ENCODE data around the gene TRAF4. TPM values are rescaled to one million over a fixed set of nuclear protein-coding genes. Genes with fewer than 3 reads are reported as not detected.

Gene TRAF4
- total RNA-seq, 6 donors from 2014 or later, result 34.8 to 84.9 (median 64.1) TPM

DNA sequence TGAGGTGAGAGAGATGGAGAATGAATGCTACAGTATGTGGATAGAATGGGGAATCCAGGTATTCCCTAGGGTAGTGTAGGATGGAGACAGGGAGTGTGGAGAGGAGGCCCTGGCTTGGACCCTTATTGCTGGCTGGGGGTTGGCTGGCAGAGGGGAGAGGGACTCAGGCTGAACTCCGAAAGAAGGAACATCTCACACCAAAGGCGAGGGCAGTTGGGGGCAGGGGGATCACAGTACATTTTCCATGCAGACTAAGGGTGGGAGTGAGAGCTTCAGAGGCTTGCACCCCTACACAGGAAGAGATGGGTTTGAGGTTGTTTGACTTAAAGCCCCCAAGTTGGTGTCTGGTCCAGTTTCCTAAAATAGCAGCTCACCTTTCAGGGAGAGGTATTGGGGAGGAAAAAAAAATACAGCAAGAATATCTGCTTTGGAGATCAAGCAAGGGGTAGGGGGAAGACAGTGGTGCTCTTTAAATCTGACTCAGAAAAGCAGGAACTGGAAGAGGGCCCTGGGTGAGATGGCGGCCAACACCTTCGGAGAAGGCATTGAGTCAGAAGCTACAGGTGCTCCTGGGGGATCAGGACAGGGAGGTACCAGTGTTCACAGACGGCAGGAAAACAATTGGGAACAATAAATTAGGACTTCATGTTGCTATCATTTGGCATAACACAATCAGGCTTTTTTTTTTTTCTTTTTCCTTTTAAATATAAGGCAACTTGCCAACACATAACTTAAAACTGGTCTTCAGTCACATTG lies 12.4 kb downstream of the TRAF4 start:
- TF ChIP-seq POLR2A (IDR thresholded peaks at IDR 0.05) (no peak), EP300 (IDR thresholded peaks at IDR 0.05) (no peak), POLR2AphosphoS5 (IDR thresholded peaks at IDR 0.05) (no peak)
- TF ChIP-seq, protein P1, sequence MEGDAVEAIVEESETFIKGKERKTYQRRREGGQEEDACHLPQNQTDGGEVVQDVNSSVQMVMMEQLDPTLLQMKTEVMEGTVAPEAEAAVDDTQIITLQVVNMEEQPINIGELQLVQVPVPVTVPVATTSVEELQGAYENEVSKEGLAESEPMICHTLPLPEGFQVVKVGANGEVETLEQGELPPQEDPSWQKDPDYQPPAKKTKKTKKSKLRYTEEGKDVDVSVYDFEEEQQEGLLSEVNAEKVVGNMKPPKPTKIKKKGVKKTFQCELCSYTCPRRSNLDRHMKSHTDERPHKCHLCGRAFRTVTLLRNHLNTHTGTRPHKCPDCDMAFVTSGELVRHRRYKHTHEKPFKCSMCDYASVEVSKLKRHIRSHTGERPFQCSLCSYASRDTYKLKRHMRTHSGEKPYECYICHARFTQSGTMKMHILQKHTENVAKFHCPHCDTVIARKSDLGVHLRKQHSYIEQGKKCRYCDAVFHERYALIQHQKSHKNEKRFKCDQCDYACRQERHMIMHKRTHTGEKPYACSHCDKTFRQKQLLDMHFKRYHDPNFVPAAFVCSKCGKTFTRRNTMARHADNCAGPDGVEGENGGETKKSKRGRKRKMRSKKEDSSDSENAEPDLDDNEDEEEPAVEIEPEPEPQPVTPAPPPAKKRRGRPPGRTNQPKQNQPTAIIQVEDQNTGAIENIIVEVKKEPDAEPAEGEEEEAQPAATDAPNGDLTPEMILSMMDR (IDR thresholded peaks at IDR 0.05), result no peak
- Histone ChIP-seq H3K4me3 (no peak overlapping the region), H3K9me3 (no peaks in the 10 kb centered on the region), H3K36me3 (peaks cover 13 to 31% (median 18%) of the 10 kb centered on the region in 4 donors), H3K4me1 (peaks cover 5 to 21% (median 14%) of the 10 kb centered on the region in 4 donors), H3K27me3 (no peaks in the 10 kb centered on the region), H3K27ac (no peak overlapping the region)
- DNase-seq, result no peak
- ATAC-seq (ENCODE audit: low FRiP score in 2 of 2), result no peak
- WGBS, 2 donors, result 81 to 83% methylated on average over 5 of the region's 5 CpGs

DNA sequence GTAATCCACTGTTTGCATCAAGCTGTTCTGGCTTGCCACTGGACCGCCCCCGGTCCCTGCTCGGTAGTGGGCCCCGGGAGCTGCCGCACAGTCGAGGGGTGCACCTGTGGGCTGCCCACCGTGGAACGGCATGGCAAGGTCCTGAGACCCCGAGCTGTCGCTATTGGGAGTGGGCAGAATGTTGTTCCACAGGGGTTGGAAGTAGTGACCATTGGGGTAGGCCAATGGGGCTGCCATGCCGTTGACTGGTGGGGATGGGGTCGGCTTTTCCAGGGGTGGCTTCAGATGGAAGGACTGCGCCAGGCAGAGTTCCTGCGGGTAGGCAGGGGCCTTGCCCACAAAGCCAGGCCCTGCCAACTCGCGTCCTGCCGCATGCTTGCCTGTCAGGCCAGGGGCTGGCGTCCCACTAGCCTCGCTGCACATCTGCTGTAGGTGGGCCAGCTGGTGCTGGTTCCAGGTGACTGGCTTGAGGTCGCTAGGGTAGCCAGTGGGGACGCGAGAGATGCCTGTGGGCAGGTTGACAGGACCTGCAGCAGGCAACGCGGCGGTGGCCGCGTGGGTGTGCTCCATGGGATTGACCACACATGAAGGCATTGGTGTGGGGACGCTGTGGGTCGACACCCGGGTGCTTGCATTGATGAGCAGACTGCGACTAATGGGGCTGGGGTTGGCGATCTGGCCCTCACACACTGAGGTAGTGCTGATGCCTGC lies 14.8 kb downstream of the TRAF4 start:
- Histone ChIP-seq H3K36me3 (peaks cover 13 to 31% (median 18%) of the 10 kb centered on the region in 4 donors), H3K9me3 (no peaks in the 10 kb centered on the region), H3K27me3 (no peaks in the 10 kb centered on the region), H3K4me1 (peaks cover 20 to 37% (median 26%) of the 10 kb centered on the region in 4 donors), H3K27ac (peak overlapping the region in 1 of 4 donors; percentile 35), H3K4me3 (no peak overlapping the region)
- ATAC-seq (ENCODE audit: low FRiP score in 2 of 2) (peak in 1 of 2 donors; percentile 27), DNase-seq (peak; percentile 20 to 76)
- TF ChIP-seq, protein P1 (IDR thresholded peaks at IDR 0.05), result no peak
- TF ChIP-seq EP300 (IDR thresholded peaks at IDR 0.05) (no peak), POLR2AphosphoS5 (IDR thresholded peaks at IDR 0.05) (no peak), POLR2A (IDR thresholded peaks at IDR 0.05) (no peak)
- 95 to 100% methylated on average over 5 to 28 of the region's 32 CpGs for WGBS, 2 donors

DNA sequence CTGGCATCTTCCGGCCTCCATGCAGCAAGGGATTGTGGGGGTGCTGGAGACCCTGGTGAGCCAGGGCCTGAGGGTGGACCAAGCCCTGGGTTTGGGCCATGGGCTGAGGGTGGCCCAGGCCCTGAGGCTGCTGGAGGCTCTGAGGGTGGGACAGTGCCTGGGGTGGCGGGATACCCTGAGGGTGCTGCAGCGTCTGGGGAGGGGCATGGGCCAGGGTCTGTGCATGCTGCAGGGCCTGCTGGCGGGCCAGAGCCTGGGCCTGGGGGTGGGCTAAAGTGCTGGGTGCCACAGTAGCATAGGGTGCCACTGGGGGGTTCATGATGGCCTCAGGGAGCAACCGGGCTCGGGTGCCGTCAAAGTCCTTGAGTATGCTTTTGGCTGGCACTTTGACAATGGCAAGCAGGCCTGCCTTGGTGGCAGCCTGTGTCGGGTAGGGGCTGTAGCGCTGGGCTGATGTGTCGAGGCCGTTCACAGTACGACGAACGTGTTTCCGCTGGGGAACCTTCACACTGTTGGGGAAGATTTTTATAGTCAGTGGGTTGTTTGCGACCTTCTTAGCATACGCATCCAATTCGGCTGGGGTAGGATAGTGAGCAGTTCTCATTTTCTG lies 15.6 kb downstream of the TRAF4 start:
- DNase-seq (peak; percentile 10 to 53), ATAC-seq (ENCODE audit: low FRiP score in 2 of 2) (peak in 1 of 2 donors; percentile 53)
- H3K4me1 ChIP-seq, result peaks cover 22 to 41% (median 31%) of the 10 kb centered on the region in 4 donors
- TF ChIP-seq, protein P1 (IDR thresholded peaks at IDR 0.05), result no peak
- TF ChIP-seq POLR2A (IDR thresholded peaks at IDR 0.05) (no peak), POLR2AphosphoS5 (IDR thresholded peaks at IDR 0.05) (no peak), EP300 (IDR thresholded peaks at IDR 0.05) (no peak)
- WGBS, 2 donors, result 94 to 96% methylated on average over 14 to 18 of the region's 18 CpGs
- H3K9me3 ChIP-seq, result no peaks in the 10 kb centered on the region
- peak overlapping the region in 1 of 4 donors; percentile 35 for H3K27ac ChIP-seq
- H3K27me3 ChIP-seq, result no peaks in the 10 kb centered on the region
- H3K4me3 ChIP-seq, result no peak overlapping the region
- peaks cover 13 to 31% (median 18%) of the 10 kb centered on the region in 4 donors for H3K36me3 ChIP-seq

DNA sequence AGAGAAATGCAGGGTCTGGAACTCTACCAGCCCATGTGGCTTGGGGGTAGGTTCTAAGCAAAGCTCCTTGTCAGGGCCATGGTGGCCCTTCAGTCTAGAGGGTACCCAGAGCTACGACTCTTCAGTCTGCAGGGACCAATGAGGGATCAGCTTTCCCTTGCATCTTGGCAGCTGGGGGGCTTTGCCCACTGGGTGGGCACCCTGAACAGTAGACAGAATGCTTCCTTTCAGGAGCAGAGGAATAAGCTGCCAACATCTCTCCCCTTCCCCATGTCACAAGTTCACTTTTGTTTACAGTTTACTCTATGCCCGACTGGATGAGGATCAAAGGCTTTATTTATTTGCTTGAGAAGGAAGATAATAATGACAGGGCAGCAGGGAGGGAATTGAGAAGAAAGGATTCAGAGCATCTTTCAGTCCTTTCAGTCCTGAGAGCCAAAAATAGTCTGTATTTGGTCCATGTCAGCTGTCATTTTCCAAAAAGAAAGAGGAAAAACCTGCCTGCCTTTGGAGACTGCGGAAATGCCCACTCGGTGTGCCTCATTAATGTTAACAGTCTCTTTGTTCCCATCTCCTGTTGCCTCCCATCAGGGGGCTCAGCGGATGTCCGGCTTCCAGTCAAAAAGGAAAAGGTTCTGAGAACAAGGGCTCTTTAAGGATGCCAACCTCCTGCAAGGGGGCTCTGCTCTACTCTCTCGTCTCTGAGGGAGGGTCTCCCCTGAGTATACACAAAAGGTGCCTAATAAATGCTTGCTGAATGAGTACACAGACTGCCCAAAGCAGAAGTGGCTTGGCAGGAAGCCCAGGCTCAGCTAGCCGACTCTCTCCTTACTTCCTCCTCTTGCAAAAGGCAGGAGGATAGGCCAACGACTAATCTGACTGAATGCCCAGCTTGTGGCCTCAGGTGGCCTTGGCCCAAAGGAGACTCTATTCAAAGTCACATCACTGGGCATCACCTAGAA lies 17.1 kb downstream of the TRAF4 start:
- H3K27ac ChIP-seq, result peak overlapping the region; percentile 2 to 65 (median 32)

More for the DNA sequence above, 17.1 kb downstream of the TRAF4 start:
- Histone ChIP-seq H3K36me3 (peaks cover 13 to 45% (median 20%) of the 10 kb centered on the region in 4 donors), H3K27me3 (no peaks in the 10 kb centered on the region), H3K4me3 (no peak overlapping the region), H3K4me1 (peaks cover 22 to 41% (median 31%) of the 10 kb centered on the region in 4 donors), H3K9me3 (no peaks in the 10 kb centered on the region)
- 28 to 33% methylated on average over 9 of the region's 9 CpGs for WGBS, 2 donors
- peak in 1 of 2 donors; percentile 17 for TF ChIP-seq POLR2AphosphoS5 (IDR thresholded peaks at IDR 0.05)
- no peak for TF ChIP-seq POLR2A (IDR thresholded peaks at IDR 0.05)
- no peak for TF ChIP-seq EP300 (IDR thresholded peaks at IDR 0.05)
- TF ChIP-seq, protein P1 (IDR thresholded peaks at IDR 0.05), result no peak
- DNase-seq (peak in 1 of 2 donors; percentile 92), ATAC-seq (ENCODE audit: low FRiP score in 2 of 2) (peak; percentile 27 to 51)
